ENCODE measurements around the gene FGB. TPM values are rescaled to one million over a fixed set of nuclear protein-coding genes. Genes with fewer than 3 reads are reported as not detected.

FGB gene
- total and polyA plus RNA-seq, 10 donors: 0.74 to 2.3 TPM; not detected in 8

GRCh38 chr4:154573190-154573870 is 10.5 kb downstream of the FGB start:
- Histone ChIP-seq H3K9me3 (no peaks in the 10 kb centered on the region), H3K27ac (no peak overlapping the region), H3K4me1 (no peaks in the 10 kb centered on the region), H3K36me3 (no peaks in the 10 kb centered on the region), H3K27me3 (replicated peaks in 1 of 7) (peaks cover 0 to 22% (median 0%) of the 10 kb centered on the region in 7 donors), H3K4me3 (no peak overlapping the region)
- TF ChIP-seq POLR2AphosphoS5 (IDR thresholded peaks at IDR 0.05) (no peak), CTCF (IDR thresholded peaks at IDR 0.05 in 8 of 11, conservative IDR thresholded peaks at IDR 0.05 in 3 of 11) (no peak), POLR2A (IDR thresholded peaks at IDR 0.05) (no peak)
- 75 to 93% (median 80%) methylated on average over 5 of the region's 5 CpGs for WGBS, 5 donors
- intact Hi-C loops (cut with DNase I; ENCODE audit: low total_unique reads): no loop called here
- DNase-seq: no peak

- no peak overlapping the region for H3K4me3 ChIP-seq
- H3K27me3 ChIP-seq (replicated peaks in 1 of 7): peaks cover 0 to 26% (median 0%) of the 10 kb centered on the region in 7 donors
- intact Hi-C loops (cut with DNase I; ENCODE audit: low total_unique reads): no loop called here
- no peak overlapping the region for H3K27ac ChIP-seq
- H3K36me3 ChIP-seq: no peaks in the 10 kb centered on the region
- no peaks in the 10 kb centered on the region for H3K4me1 ChIP-seq
- DNase-seq: no peak
- TF ChIP-seq POLR2A (IDR thresholded peaks at IDR 0.05): no peak
- no peak for TF ChIP-seq CTCF (IDR thresholded peaks at IDR 0.05 in 8 of 11, conservative IDR thresholded peaks at IDR 0.05 in 3 of 11)
- H3K9me3 ChIP-seq: no peaks in the 10 kb centered on the region
- WGBS, 5 donors: 71 to 85% (median 80%) methylated on average over 3 of the region's 3 CpGs
These were observed 11.5 kb downstream of the FGB start for GRCh38 chr4:154574311-154574710.

GRCh38 chr4:154577324-154577723 is 14.5 kb downstream of the FGB start:
- Histone ChIP-seq H3K9me3 (no peaks in the 10 kb centered on the region), H3K4me3 (no peak overlapping the region), H3K27me3 (replicated peaks in 1 of 7) (peaks cover 0 to 26% (median 0%) of the 10 kb centered on the region in 7 donors), H3K27ac (no peak overlapping the region), H3K4me1 (no peaks in the 10 kb centered on the region), H3K36me3 (no peaks in the 10 kb centered on the region)
- intact Hi-C loops (cut with DNase I; ENCODE audit: low total_unique reads): no loop called here
- TF ChIP-seq POLR2AphosphoS5 (IDR thresholded peaks at IDR 0.05): no peak
- TF ChIP-seq POLR2A (IDR thresholded peaks at IDR 0.05): no peak
- no peak for TF ChIP-seq CTCF (IDR thresholded peaks at IDR 0.05 in 8 of 11, conservative IDR thresholded peaks at IDR 0.05 in 3 of 11)
- WGBS, 5 donors: 83 to 90% (median 87%) methylated on average over 2 of the region's 2 CpGs
- DNase-seq: no peak

- Histone ChIP-seq H3K27ac (no peak overlapping the region), H3K4me1 (no peaks in the 10 kb centered on the region), H3K4me3 (no peak overlapping the region), H3K36me3 (no peaks in the 10 kb centered on the region), H3K27me3 (replicated peaks in 1 of 7) (peaks cover 0 to 26% (median 0%) of the 10 kb centered on the region in 7 donors), H3K9me3 (no peaks in the 10 kb centered on the region)
- TF ChIP-seq POLR2AphosphoS5 (IDR thresholded peaks at IDR 0.05) (no peak), CTCF (IDR thresholded peaks at IDR 0.05 in 8 of 11, conservative IDR thresholded peaks at IDR 0.05 in 3 of 11) (no peak), POLR2A (IDR thresholded peaks at IDR 0.05) (no peak)
- intact Hi-C loops (cut with DNase I; ENCODE audit: low total_unique reads): no loop called here
- DNase-seq: no peak
- WGBS, 5 donors: 38 to 61% (median 48%) methylated on average over 1 of the region's 1 CpG
These were observed 16.1 kb downstream of the FGB start for GRCh38 chr4:154578919-154579318.
